Caki2 (cell line): ENCODE measurements around the gene ANTXR2. TPM values are rescaled to one million over a fixed set of nuclear protein-coding genes. Genes with fewer than 3 reads are reported as not detected.
A peak's percentile ranks its signal among the peaks of the same experiment; 100 is the strongest.
"Not testable (repeated sequence)": the region's sequence is repeated elsewhere in the genome, so short reads cannot be mapped to it uniquely, and the experiment has no call there.

Experiments used
- DNase-seq: peaks from one replicate; pipeline ENCODE4 v3.0.0-alpha.2; 2015; ENCODE audit warnings: low read depth
- in situ Hi-C: cut with HindIII; loops from 2 replicates; pipeline ENCODE4 v1.10.0; 2016; ENCODE audit warnings: low sequenced_read_pairs, low pct_unique_long_range_greater_than_20kb, mixed read lengths
- total RNA-seq: library from RNA; depleted of rRNA; stranded (reverse); fragments of >200 nt; shearing (Covaris generic); gene quantifications from 2 replicates; pipeline ENCODE4 v1.2.3, GENCODE V29; 2014; ENCODE audit warnings: low replicate concordance; rRNA removed

Gene ANTXR2
- total RNA-seq = 3.6 and 8.3 TPM in 2 replicates

DNA sequence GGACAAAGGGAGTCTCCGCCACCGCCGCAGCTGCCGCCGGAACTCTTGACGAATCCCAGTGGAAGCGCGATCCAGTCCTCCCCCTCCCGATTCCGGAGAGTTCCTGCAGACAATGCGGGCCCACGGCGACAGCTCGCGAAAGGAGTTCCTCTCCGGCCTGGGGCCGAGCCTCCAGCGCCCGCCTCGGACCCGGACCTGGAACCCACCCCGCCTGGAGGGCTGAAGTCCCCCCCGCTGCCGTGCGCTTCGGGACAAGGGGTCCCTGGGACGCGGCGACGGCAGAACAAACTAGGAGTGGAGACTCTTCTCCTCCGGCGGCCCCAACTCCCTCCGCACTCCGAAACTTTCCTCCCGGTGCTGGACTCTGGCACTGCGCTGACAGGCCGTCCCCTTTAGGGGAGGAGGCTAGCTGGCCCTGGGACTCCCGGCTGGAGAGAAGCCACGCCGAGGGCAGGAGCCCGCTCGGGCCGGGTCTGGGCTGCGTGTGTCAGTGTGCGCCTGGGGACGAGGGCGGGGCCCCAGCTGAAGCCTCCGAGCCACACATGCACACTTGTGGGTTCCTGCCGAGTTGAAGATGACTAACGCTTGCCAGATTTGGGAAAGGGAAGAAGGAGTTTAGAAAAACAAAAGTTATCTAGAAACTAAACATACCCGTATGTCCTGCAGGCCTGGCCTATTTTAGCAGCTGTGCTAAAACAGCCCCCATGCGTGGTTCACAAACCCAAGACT is at the start of gene ANTXR2:
ANTXR2 (minus strand) TSS at position 486 of the 729 bp plus-strand sequence. CDS start 669 bp downstream, outside the sequence.
- DNase-seq = peak; percentile 74
- in situ Hi-C loops = no loop called here

DNA sequence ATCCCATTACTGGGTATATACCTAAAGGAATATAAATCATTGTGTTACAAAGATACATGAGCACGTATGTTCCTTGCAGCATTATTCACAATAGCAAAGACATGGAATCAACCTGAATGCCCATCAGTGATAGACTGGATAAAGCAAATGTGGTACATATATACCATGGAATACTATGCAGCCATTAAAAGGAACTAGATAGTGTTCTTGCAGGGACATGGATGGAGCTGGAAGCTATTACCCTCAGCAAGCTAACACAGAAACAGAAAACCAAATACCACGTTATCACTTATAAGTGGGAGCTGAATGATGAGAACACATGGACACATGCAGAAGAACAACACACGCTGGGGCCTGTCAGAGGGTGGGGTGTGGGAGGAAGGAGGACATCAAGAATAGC is 48.8 kb upstream of the ANTXR2 start:
- DNase-seq, in situ Hi-C loops: not testable (repeated sequence)

DNA sequence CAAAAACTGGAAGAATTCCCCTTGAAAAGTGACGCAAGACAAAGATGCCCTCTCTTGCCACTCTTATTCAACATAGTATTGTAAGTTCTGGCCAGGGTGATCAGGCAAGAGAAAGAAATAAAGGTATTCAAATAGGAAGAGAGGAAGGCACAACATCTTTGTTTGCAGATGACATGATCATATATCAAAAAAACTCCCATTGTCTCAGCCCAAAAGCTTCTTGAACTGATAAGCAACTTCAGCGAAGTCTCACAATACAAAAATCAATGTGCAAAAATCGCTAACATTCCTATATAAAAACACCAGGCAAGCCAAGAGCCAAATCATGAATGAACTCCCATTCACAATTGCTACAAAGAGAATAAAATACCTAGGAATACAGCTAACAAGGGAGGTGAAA is 46.6 kb upstream of the ANTXR2 start:
- DNase-seq, in situ Hi-C loops: not testable (repeated sequence)

DNA sequence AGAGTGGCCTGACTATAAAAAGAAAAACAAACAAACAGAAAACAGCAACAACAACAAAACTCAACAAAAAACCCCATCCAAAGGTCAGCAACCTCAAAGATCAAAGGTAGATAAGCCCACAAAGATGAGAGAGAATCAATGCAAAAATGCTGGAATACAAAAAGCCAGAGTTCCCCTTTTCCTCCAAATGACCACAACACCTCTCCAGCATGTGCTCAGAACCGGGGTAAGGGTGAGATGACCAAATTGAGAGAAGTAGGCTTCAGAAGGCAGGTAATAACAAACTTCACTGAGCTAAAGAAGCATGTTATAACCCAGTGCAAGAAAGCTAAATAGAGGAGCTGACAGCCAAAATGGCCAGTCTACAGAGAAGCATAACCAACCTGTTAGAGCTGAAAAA is 43.5 kb upstream of the ANTXR2 start:
- no peak for DNase-seq
- in situ Hi-C loops = no loop called here

DNA sequence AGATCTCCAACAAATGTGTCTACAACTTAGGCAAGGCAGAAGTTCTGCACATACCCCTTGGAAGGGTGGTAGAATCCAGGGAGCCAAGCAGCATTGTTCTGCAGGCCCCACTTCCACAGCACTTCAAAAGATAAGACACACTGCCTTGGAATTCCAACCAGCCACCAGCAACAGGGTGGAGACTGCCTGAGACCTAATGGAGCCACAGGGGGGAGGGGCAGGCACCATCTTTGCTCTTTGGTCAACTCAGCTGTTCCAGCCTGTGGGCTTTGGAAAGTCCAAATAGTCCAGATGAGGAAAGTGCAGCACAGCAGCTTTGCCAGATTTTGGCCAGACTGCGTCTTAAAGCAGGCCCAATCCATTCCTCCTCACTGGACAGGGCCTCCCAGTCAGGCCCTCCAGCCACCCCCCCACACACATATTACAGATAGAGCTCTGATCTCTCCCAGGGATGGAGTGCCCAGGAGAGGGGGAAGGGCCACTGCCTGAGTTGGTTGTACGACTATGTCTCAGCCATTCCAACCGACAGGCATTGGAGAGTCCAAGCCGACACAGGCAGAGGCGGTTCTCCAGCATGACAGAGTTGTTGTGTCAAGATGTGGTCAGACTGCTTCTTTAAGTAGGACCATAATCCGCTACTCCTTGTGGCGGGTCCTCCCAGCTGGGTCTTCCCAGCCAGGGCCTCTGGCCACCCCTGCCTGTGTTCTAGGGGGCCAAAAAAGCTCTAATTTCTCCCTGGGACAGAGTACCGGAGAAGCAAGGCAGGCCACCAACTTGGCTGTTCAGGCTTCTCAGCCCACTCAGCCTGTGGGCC is 42.5 kb upstream of the ANTXR2 start:
- in situ Hi-C loops = no loop called here
- DNase-seq = no peak

DNA sequence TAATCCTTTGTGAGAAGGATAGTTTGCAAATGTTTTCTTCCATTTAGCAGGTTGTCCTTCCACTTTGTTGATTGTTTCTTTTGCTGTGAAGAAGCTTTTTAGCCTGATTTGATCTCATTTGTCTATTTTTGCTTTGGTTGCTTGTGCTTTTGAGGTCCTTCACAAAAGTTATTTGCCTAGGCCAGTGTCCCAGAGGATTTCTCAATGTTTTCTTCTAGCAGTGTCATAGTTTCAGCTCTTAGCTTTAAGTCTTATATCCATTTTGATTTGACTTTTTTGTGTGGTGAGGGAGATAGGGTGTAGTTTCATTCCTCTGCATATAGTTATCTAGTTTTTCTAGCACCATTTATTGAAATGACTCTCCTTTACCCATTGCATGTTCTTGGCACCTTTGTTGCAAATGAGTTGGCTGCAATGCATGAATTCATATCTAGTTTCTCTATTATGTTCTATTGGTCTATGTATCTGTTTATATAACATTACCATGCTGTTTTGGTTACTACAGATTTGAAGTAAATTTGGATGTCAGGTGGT is 41.8 kb upstream of the ANTXR2 start:
- no peak for DNase-seq
- in situ Hi-C loops = no loop called here

DNA sequence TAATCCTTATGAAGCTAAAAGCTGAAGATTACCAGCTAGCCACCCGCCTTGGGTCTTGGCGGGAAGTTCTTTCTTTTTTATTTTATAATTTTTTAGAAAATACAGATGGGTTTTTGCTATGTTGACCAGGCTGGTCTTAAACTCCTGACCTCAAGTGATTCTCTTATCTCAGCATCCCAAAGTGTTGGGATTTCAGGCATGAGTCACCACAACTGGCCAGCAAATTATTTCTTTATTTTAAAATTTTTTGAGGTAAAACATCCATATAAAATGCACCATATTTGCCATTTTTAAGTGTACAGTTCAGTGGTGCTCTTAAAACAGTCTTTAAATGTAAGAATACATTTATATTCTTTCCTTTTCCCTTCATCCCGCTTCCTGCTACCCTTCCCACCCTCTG is 40.6 kb upstream of the ANTXR2 start:
- no peak for DNase-seq
- in situ Hi-C loops = no loop called here

DNA sequence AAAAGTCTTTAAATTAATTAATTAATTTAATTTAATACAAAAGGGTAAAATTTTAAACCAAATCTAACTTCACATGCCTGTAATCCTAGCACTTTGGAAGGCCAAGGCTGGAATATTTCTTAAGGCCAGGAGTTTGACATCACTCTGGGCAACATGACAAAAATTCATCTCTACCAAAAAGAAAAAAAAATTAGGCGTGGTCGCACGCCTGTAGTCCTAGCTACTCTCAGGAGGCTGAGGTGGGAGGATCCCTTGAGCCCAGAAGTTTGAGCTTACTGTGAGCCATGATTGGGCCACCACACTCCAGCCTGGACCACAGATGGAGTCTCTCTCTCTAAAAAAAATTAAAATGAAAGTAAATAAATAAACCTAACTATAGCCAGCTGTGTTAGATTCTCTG is 39.2 kb upstream of the ANTXR2 start:
- DNase-seq = no peak
- in situ Hi-C loops = no loop called here

DNA sequence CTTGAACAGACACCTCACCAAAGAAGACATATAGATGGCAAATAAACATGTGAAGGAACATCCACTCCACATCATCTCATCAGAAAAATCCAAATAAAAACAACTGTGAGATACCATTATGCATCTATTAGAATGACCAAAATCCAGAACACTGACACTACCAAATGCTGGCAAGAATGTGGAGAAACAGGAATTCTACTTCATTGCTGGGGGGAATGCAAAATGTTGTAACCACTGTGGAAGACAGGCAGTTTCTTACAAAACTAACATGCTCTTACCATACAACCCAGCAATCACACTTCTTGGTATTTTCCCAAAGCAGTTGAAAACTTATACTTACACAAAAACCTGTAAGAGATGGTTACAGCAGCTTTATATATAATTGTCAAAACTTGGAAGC is 38.2 kb upstream of the ANTXR2 start:
- in situ Hi-C loops = no loop called here
- DNase-seq = no peak

DNA sequence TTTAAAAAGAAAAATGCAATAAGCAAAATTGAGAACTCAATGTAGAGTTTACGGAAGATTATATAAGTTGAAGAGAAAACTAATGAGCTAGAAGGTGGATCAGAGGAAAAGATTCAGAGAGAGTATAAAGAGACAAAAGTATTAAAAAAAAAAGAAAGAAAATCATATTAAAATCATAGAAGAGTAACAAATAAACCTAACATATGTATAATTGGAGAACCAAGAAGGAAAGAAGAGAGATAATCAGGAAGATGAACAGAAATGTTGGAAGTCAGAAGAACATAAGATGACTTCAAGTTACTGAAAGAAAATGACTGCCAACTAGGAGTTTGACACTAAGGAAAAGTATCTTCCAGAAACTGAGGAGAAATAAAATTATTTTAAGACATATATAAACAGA is 34.3 kb upstream of the ANTXR2 start:
- in situ Hi-C loops = no loop called here
- DNase-seq = peak; percentile 8

DNA sequence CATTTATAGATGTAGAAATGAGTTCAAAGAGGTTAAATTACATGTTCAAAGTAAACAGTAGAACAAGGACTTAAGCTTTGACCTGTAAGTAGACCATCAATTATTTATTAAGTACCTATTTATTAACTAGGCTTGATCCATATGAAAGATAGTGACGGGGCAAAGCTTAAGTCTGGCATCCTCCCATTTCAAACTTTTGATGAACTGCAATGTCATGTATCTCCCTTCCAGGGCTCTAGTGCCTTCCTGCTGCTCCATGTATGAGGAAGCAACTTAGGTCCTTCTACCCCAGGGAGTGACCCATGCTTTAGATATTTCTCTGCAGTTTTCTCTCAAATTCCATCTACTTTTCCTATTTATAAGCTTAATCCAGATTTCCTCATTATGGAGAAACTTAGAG is 31.9 kb upstream of the ANTXR2 start:
- DNase-seq = no peak
- in situ Hi-C loops = no loop called here

DNA sequence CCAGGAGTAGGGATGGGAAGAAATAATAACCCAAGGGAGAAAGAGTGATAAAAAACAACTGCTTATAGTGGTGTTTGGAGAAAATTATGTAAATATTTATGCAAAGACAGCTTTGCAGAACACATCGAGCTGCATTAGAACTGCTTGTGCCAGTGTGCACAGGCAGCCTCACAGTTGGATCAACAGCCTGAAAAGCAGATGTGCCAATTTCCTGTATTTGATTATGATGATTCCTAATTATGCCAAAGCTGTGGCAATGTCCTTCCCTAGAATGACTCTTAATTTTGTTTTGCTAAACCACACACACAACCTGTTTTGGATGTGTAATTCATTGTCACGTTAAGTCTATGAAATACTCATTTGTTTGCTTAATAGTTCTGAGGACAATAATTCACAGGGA is 30.6 kb upstream of the ANTXR2 start:
- in situ Hi-C loops = no loop called here

DNA sequence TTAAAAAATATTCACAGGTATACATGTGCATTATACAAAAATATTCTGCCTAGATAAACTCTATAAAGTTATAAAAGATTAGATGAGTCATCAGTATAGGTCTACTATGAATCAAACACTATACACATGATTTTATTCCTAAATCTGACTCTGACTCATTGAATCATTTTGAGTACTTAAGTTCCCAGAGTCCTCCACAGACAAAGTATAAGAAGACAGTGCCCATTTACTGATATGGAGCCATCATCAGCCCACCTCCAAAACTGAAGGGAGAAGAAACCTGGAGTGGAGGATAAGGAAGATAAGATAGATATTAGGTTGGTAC is 28.7 kb upstream of the ANTXR2 start:
- no peak for DNase-seq
- in situ Hi-C loops = no loop called here

More for the DNA sequence above, 30.6 kb upstream of the ANTXR2 start:
- DNase-seq = no peak

DNA sequence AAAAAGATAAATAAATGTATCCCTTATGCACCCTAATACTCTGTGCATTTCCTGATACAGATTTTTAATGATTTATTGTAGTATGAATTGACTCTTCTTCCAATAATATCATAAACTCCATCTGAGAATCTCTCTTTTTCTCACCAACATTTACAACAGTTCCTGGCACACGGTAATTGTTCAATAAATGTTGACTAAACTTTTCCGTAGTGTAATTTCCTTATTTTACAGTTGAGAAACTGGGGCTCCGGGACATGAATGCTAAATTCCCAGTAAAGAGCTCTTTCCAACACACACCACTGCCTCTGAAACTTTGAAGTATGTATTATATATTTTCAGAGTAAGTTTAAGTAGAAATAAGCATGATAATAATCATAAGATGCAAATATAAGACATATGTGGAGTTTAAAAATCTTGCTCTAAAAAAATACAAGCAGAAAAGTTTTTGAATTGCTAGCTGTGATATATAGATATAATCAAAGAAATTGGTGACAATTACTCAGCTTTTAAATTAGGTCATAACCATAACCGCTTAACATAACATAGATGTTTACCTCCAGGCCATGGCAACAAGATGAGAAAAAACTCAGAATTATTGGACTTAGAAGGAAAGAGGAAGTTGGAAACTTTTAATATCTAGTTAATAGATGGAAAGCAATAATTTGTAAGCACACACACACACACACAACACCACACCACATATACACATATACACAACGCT is 28.2 kb upstream of the ANTXR2 start:
- DNase-seq = no peak
- in situ Hi-C loops = no loop called here

DNA sequence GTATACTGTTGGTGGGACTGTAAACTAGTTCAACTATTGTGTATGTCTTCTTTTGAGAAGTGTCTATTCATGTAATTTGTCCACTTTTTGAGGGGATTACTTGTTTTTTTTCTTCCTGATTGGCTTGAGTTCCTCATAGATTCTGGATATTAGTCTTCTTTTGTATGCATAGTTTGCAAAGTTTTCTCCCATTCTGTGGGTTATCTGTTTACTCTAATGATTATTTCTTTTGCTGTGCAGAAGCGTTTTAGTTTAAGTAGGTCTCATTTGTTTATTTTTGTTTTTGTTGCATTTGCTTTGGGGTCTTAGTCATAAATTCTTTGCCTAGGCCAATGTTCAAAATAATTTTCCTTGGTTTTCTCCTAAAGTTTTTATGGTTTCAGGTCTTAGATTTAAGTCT is 26.6 kb upstream of the ANTXR2 start:
- in situ Hi-C loops = no loop called here
- no peak for DNase-seq

DNA sequence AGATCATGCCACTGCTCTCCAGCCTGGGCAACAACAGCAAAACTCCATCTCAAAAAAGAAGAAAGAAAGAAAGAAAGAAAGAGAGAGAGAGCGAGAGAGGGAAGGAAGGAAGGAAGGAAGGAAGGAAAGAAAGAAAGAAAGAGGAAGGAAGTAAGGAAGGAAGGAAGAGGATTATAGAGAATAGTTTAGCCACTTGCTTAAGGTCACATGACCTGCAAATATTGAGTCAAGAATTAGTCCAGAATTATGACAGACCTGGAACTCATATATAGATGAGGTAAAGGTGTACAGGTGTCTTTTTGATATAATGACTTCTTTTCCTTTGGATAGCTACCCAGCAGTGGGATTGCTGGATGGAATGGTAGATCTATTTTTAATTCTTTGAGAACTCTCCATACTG is 25.6 kb upstream of the ANTXR2 start:
- DNase-seq = no peak
- in situ Hi-C loops = no loop called here

DNA sequence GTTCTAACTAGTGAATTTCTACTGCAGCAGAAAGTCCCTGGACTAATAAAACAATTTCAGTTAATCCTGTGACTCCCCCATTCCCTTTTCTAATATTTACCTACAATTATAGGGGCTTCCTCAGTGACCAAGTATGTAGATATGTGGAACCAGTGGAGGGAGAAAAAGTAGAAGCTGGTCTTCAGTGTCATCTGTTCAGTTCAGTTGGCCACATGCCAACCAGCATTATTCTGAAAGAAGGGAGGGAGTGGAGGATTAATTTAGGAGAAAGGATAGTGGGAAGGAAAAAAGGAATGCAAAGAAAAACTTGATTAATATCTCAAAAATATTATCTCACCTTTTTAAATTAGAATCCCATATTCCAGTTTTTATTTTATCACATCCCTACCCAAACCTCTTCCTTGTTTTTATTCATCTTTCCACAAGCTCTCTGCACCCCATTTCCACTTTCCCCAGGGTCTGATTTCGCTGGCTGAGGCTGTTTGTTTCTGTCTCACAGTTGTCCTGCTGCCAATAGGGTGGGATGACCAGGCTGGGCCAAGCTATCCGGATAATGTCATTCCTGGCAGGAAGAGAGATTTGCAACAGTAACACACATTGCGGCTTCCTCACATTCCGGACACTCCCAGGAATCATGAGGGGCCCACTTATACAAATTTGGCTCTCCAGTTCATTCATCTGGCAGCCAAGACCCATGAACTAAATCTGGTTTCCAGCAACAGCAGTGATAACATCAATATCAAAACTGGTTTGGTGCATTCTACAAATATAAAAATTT is 24.6 kb upstream of the ANTXR2 start:
- no peak for DNase-seq
- in situ Hi-C loops = no loop called here

DNA sequence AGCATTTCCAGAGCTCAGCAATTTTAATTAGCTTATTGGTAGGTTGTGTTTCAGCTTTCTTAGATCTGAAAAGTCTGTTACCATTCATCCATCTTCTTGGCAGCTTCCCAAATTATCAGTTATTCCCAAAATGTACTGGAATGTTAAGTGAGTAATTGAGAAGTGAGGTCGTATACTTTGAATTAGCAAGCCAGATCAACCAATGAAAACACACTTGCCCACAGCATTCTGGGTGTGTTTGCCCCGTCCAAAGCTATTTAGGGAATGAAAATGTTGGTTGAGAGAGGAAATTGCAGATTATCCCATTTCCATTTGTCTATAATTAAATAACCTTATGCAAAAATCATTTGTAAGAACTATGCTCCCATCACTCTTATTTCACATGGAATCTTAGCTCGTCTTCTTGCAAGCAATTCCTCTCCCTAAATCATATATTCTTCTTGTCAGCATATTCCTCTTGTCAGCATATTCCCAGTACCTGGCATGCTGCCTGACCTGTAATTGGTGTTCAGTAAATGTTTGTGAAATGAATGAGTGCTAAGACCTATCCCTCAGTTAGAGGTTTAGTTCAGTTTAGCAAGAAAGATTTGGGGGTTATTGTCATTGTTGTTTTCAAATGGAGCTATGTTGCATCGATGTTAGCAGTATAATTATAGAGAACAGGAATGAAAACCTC is 23.3 kb upstream of the ANTXR2 start:
- DNase-seq = no peak
- in situ Hi-C loops = no loop called here
